Measurements from ENCODE around the gene PITPNM1.

Gene PITPNM1

DNA sequence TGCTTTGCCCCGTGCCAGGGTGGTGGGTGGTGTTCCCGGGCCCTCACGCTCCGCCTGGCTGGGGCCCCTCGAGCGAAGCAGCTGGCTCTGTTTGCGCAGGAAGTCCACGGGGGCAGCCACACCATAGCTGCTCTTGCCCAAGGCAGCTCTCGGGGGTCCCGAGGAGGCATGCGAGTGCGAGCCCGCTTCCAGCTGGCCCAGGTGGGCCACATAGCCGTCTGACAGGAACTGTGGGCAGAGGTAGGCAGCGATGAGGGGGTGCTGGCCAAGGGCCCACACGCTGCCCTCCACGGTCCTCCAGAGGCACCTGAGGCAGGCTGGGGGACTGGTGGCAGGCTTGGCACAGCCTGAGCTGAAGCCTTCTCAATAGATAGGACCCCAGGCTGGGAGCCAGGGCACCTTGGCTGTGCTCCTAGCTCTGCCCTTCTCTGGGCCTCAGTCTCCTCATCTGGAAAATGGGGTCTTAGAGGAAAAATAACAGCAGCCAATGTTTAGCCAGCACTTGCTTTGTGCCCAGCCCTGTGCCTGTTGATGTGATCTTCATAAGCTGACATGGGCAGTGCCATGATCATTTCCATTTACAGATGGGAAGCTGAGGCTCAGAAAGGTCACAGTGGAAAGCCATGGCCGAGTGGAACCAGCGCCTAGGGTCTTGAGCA is 13.0 kb downstream of the PITPNM1 start:
- ATAC-seq (ENCODE audit: low read depth): no peak
- no peak overlapping the region for H3K4me3 ChIP-seq (ENCODE audit: severe bottlenecking)

DNA sequence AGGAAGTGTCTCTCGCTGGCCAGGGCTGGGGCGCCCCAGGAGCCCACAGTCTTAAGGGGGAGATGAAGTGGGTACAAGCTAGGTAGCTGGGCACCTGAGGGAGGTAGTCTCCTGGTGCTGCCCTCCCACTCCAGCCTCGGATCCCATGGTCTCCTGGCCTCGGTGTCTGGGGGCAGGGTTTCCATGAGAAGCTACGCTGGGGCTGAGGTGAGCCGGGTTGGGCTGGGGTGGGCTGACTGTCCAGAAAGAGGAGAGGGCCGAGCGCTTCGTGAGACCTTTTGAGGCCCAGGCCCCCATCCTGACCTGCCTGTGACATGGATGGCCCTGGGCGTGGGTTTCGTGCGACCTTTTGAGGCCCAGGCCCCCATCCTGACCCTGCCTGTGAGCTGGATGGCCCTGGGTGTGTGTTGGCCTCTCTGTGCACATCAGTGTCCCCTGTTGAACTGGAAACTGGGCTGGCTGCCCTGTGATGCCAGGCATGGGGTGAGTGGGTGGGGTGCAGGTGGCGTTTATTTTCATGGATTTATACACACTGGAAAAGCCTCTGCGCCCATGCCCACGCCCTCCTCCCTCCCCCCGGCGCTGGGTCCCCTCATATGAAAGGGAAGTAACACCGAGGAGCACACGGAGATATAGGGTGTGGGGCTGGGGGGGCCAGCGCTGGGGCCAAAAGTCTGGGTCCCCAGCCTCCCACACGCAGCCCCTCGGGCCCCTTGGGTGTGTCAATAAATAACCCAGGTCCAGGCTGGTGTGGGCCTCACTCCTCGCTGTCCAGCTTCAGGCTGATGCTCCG is 13.7 kb downstream of the PITPNM1 start:
- no peaks in the 10 kb centered on the region for H3K4me1 ChIP-seq (ENCODE audit: insufficient read depth, poor library complexity, severe bottlenecking)
- no peak for TF ChIP-seq CTCF (IDR thresholded peaks at IDR 0.05; ENCODE audit: poor library complexity, severe bottlenecking)
- H3K27me3 ChIP-seq (ENCODE audit: insufficient read depth, poor library complexity, severe bottlenecking): no peaks in the 10 kb centered on the region
- no peak overlapping the region for H3K27ac ChIP-seq (ENCODE audit: poor library complexity, severe bottlenecking)
- DNase-seq (ENCODE audit: low spot score) (no peak), ATAC-seq (ENCODE audit: low read depth) (no peak; the same call in 2 of the 3 replicates)
- H3K4me3 ChIP-seq (ENCODE audit: severe bottlenecking): no peak overlapping the region
- H3K9me3 ChIP-seq (ENCODE audit: severe bottlenecking): no peaks in the 10 kb centered on the region
- peaks cover 43% of the 10 kb centered on the region for H3K36me3 ChIP-seq (ENCODE audit: low read depth)

More for the DNA sequence above, 13.0 kb downstream of the PITPNM1 start:
- no peak for TF ChIP-seq CTCF (IDR thresholded peaks at IDR 0.05; ENCODE audit: poor library complexity, severe bottlenecking)
- peaks cover 44% of the 10 kb centered on the region for H3K36me3 ChIP-seq (ENCODE audit: low read depth)
- H3K27ac ChIP-seq (ENCODE audit: poor library complexity, severe bottlenecking): no peak overlapping the region
- DNase-seq (ENCODE audit: low spot score): no peak
- no peaks in the 10 kb centered on the region for H3K4me1 ChIP-seq (ENCODE audit: insufficient read depth, poor library complexity, severe bottlenecking)
- H3K9me3 ChIP-seq (ENCODE audit: severe bottlenecking): no peaks in the 10 kb centered on the region
- H3K27me3 ChIP-seq (ENCODE audit: insufficient read depth, poor library complexity, severe bottlenecking): no peaks in the 10 kb centered on the region

- H3K36me3 ChIP-seq (ENCODE audit: low read depth): peaks cover 39% of the 10 kb centered on the region
Measured at GRCh38 chr11:67490727-67491065, 14.5 kb downstream of the PITPNM1 start.

GRCh38 chr11:67489885-67490726 is 15.1 kb downstream of the PITPNM1 start:
- ATAC-seq (ENCODE audit: low read depth): 0 out of 3 replicates have a peak, but pooled peaks have one; percentile 7
- no peak for TF ChIP-seq CTCF (IDR thresholded peaks at IDR 0.05; ENCODE audit: poor library complexity, severe bottlenecking)
- Histone ChIP-seq H3K27me3 (ENCODE audit: insufficient read depth, poor library complexity, severe bottlenecking) (no peaks in the 10 kb centered on the region), H3K4me1 (ENCODE audit: insufficient read depth, poor library complexity, severe bottlenecking) (peaks cover 4% of the 10 kb centered on the region), H3K9me3 (ENCODE audit: severe bottlenecking) (no peaks in the 10 kb centered on the region), H3K27ac (ENCODE audit: poor library complexity, severe bottlenecking) (no peak overlapping the region), H3K36me3 (ENCODE audit: low read depth) (peaks cover 36% of the 10 kb centered on the region), H3K4me3 (ENCODE audit: severe bottlenecking) (no peak overlapping the region)
- DNase-seq (ENCODE audit: low spot score): peak; percentile 59

More at GRCh38 chr11:67490727-67491065, 14.5 kb downstream of the PITPNM1 start:
- Histone ChIP-seq H3K4me1 (ENCODE audit: insufficient read depth, poor library complexity, severe bottlenecking) (peaks cover 4% of the 10 kb centered on the region), H3K27ac (ENCODE audit: poor library complexity, severe bottlenecking) (no peak overlapping the region), H3K4me3 (ENCODE audit: severe bottlenecking) (no peak overlapping the region), H3K9me3 (ENCODE audit: severe bottlenecking) (no peaks in the 10 kb centered on the region), H3K27me3 (ENCODE audit: insufficient read depth, poor library complexity, severe bottlenecking) (no peaks in the 10 kb centered on the region)
- 0 out of 3 replicates have a peak, but pooled peaks have one; percentile 5 for ATAC-seq (ENCODE audit: low read depth)
- no peak for TF ChIP-seq CTCF (IDR thresholded peaks at IDR 0.05; ENCODE audit: poor library complexity, severe bottlenecking)
- no peak for DNase-seq (ENCODE audit: low spot score)

All from RWPE2 (cell line).